ENCODE data around the gene DIS3L2. TPM values are rescaled to one million over a fixed set of nuclear protein-coding genes. Genes with fewer than 3 reads are reported as not detected.

Gene DIS3L2
- total and polyA plus RNA-seq, 2 of the 4 experiments (the other 2 are of a cell fraction): 14.7 to 19.2 TPM

DNA sequence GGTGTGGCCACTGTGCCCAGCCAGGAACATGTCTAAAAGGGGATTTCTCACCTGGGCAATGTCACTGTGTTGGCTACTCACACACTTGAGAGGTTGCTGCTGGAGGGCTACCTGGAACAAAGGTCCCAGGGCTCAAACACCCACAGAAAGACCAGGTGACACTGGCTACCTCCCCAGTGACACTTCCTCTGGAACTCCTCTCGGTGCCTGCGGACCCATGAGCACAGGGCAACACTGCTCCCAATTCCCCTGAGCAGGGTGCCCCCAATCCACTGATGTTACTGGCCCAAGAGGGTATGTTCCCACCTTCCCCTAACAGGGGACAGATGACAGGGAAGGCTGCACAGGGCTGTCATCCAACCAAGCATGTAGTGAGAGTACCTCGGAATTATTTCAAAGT, 41.1 kb upstream of the DIS3L2 start:
- H3K56ac ChIP-seq (ENCODE audit: extremely low read depth, insufficient read depth, low read length): no peak overlapping the region
- no peak overlapping the region for H2AK9ac ChIP-seq (replicated peaks; ENCODE audit: low read depth, low read length, poor library complexity)
- TF ChIP-seq CHD1 (IDR thresholded peaks at IDR 0.05; ENCODE audit: low read depth, low read length) (no peak), BHLHE40 (IDR thresholded peaks at IDR 0.05; ENCODE audit: low read depth, low read length) (no peak), MXI1 (IDR thresholded peaks at IDR 0.05; ENCODE audit: borderline replicate concordance, low read depth, low read length) (no peak), MAZ (IDR thresholded peaks at IDR 0.05; ENCODE audit: borderline replicate concordance, low read depth, low read length) (no peak), RAD21 (IDR thresholded peaks at IDR 0.05; ENCODE audit: low read length) (no peak), FOS (IDR thresholded peaks at IDR 0.05; ENCODE audit: low read depth, low read length) (no peak), RCOR1 (IDR thresholded peaks at IDR 0.05; ENCODE audit: insufficient replicate concordance, low read length) (no peak), POLR2A (IDR thresholded peaks at IDR 0.05; ENCODE audit: low read depth, low read length) (no peak), MAFK (IDR thresholded peaks at IDR 0.05; ENCODE audit: low read depth, low read length) (no peak), RFX5 (IDR thresholded peaks at IDR 0.05; ENCODE audit: low read depth, low read length) (no peak), CEBPB (IDR thresholded peaks at IDR 0.05; ENCODE audit: low read depth, low read length) (no peak), SMC3 (IDR thresholded peaks at IDR 0.05; ENCODE audit: low read depth, low read length) (no peak), NFE2L2 (IDR thresholded peaks at IDR 0.05; ENCODE audit: low read depth, low read length) (no peak)
- TF ChIP-seq, protein P1, sequence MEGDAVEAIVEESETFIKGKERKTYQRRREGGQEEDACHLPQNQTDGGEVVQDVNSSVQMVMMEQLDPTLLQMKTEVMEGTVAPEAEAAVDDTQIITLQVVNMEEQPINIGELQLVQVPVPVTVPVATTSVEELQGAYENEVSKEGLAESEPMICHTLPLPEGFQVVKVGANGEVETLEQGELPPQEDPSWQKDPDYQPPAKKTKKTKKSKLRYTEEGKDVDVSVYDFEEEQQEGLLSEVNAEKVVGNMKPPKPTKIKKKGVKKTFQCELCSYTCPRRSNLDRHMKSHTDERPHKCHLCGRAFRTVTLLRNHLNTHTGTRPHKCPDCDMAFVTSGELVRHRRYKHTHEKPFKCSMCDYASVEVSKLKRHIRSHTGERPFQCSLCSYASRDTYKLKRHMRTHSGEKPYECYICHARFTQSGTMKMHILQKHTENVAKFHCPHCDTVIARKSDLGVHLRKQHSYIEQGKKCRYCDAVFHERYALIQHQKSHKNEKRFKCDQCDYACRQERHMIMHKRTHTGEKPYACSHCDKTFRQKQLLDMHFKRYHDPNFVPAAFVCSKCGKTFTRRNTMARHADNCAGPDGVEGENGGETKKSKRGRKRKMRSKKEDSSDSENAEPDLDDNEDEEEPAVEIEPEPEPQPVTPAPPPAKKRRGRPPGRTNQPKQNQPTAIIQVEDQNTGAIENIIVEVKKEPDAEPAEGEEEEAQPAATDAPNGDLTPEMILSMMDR (conservative IDR thresholded peaks at IDR 0.05; ENCODE audit: low read depth, low read length): no peak
- TF ChIP-seq, protein P2, sequence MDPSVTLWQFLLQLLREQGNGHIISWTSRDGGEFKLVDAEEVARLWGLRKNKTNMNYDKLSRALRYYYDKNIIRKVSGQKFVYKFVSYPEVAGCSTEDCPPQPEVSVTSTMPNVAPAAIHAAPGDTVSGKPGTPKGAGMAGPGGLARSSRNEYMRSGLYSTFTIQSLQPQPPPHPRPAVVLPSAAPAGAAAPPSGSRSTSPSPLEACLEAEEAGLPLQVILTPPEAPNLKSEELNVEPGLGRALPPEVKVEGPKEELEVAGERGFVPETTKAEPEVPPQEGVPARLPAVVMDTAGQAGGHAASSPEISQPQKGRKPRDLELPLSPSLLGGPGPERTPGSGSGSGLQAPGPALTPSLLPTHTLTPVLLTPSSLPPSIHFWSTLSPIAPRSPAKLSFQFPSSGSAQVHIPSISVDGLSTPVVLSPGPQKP (IDR thresholded peaks at IDR 0.05; ENCODE audit: borderline replicate concordance, low read depth, low read length): no peak
- TF ChIP-seq, protein P3, sequence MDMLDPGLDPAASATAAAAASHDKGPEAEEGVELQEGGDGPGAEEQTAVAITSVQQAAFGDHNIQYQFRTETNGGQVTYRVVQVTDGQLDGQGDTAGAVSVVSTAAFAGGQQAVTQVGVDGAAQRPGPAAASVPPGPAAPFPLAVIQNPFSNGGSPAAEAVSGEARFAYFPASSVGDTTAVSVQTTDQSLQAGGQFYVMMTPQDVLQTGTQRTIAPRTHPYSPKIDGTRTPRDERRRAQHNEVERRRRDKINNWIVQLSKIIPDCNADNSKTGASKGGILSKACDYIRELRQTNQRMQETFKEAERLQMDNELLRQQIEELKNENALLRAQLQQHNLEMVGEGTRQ (IDR thresholded peaks at IDR 0.05; ENCODE audit: low read depth, low read length): no peak
- no peaks in the 10 kb centered on the region for H3K9me3 ChIP-seq (ENCODE audit: control insufficient read depth, insufficient read depth, low read length)
- no TSS peak for BruUV-seq (replicated peaks)
- no peak overlapping the region for H4K5ac ChIP-seq (ENCODE audit: low read depth, low read length)
- no peak overlapping the region for H3K4ac ChIP-seq (ENCODE audit: low read depth, low read length)
- dilution Hi-C loops (cut with HindIII; ENCODE audit: low sequenced_read_pairs, unreplicated experiment) (no loop called here), intact Hi-C loops (cut with micrococcal nuclease) (no loop called here), in situ Hi-C loops (cut with MboI; ENCODE audit: low sequenced_read_pairs) (no loop called here)
- H4K20me1 ChIP-seq (ENCODE audit: insufficient read depth, low read length): no peaks in the 10 kb centered on the region
- H3K9ac ChIP-seq (ENCODE audit: low read depth, low read length): no peak overlapping the region
- no peak overlapping the region for H3K23ac ChIP-seq (ENCODE audit: low read depth, low read length)
- H3K4me3 ChIP-seq (ENCODE audit: insufficient read depth, low read depth, low read length): no peak overlapping the region
- no peak overlapping the region for H2BK5ac ChIP-seq (ENCODE audit: low read depth, low read length, poor library complexity, severe bottlenecking)
- no peak overlapping the region for H3K18ac ChIP-seq (ENCODE audit: low read depth, low read length)
- H4K91ac ChIP-seq (ENCODE audit: insufficient read depth, low read depth, low read length): no peak overlapping the region
- H3K27me3 ChIP-seq (ENCODE audit: control insufficient read depth, insufficient read depth, low read length): peaks cover 43% of the 10 kb centered on the region
- no peaks in the 10 kb centered on the region for H3K79me1 ChIP-seq (ENCODE audit: low read depth in 1 of 2, low read length in 2 of 2)
- DNase-seq (no peak), ATAC-seq (ENCODE audit: low read depth) (no peak)
- no peaks in the 10 kb centered on the region for H3K36me3 ChIP-seq (ENCODE audit: control insufficient read depth, insufficient read depth, low read length)
- 100% methylated on average over 1 of the region's 3 CpGs; no CpG with 5 or more reads in 1 of the 2 experiments for WGBS, 2 experiments (ENCODE audit: extremely low coverage in 2 of 2, insufficient read length in 1 of 2)
- no peak overlapping the region for H4K8ac ChIP-seq (ENCODE audit: low read depth in 2 of 2, low read length in 2 of 2)
- H3K27ac ChIP-seq (ENCODE audit: insufficient read depth, low read length): no peak overlapping the region
- H3K4me2 ChIP-seq (ENCODE audit: low read depth, low read length): no peak overlapping the region
- CTCF ChIA-PET: no interaction called here
- no peak overlapping the region for H2AK5ac ChIP-seq (ENCODE audit: low read depth, low read length)
- H3K9me1 ChIP-seq (ENCODE audit: insufficient read depth, low read length): no peaks in the 10 kb centered on the region
- no peak overlapping the region for H3K14ac ChIP-seq (replicated peaks; ENCODE audit: low read depth, low read length)
- H2BK15ac ChIP-seq (ENCODE audit: low read depth, low read length): no peak overlapping the region
- H2BK120ac ChIP-seq (ENCODE audit: low read depth, low read length): no peak overlapping the region
- POLR2A ChIA-PET (ENCODE audit: unreplicated experiment): no interaction called here
- H3K4me1 ChIP-seq (ENCODE audit: control insufficient read depth, insufficient read depth, low read length): no peaks in the 10 kb centered on the region
- H2AFZ ChIP-seq (replicated peaks; ENCODE audit: low read length, poor library complexity): no peak overlapping the region
- H2BK20ac ChIP-seq (ENCODE audit: low read depth, low read length): no peak overlapping the region
